ENCODE results near the gene DLEC1. TPM values are rescaled to one million over a fixed set of nuclear protein-coding genes. Genes with fewer than 3 reads are reported as not detected.
"Not testable (repeated sequence)": the region's sequence is repeated elsewhere in the genome, so short reads cannot be mapped to it uniquely, and the experiment has no call there.

The DLEC1 gene
- total and polyA plus RNA-seq, 2 experiments from 2014 or later: 0.31 to 0.66 TPM

DNA sequence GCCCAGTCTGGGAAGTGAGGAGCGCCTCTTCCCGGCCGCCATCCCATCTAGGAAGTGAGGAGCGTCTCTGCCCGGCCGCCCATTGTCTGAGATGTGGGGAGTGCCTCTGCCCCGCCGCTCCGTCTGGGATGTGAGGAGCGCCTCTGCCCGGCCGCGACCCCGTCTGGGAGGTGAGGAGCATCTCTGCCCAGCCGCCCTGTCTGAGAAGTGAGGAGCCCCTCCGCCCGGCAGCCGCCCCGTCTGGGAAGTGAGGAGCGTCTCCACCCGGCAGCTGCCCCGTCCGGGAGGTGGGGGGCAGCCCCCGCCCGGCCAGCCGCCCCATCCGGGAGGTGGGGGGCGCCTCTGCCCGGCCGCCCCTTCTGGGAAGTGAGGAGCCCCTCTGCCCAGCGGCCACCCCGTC is 14.3 kb downstream of the DLEC1 start:
- H3K4me1 Mint-ChIP-seq; DNase-seq (ENCODE audit: low spot score); H3K79me2 ChIP-seq (replicated peaks; ENCODE audit: insufficient read depth); H3K4me3 Mint-ChIP-seq; ATAC-seq; H3K4me1 ChIP-seq (ENCODE audit: insufficient read depth); H3K27ac Mint-ChIP-seq; H3K36me3 ChIP-seq (ENCODE audit: insufficient read depth); H3K27me3 ChIP-seq (ENCODE audit: insufficient read depth); H3F3A ChIP-seq (replicated peaks; ENCODE audit: low read depth); H3K27ac ChIP-seq (ENCODE audit: low read depth); H3K9me2 ChIP-seq (ENCODE audit: insufficient read depth); H3K4me3 ChIP-seq; H3K27me3 Mint-ChIP-seq (ENCODE audit: insufficient read depth, low read depth, poor library complexity); H4K20me1 ChIP-seq (replicated peaks; ENCODE audit: insufficient read depth); H3K4me2 ChIP-seq; H2AFZ ChIP-seq: not testable (repeated sequence)
- Mint-ChIP-seq H3K9me3 (peaks cover 25% of the 10 kb centered on the region), H3K36me3 (ENCODE audit: low read depth) (peaks cover 11% of the 10 kb centered on the region; the same call in 2 of the 3 replicates)

DNA sequence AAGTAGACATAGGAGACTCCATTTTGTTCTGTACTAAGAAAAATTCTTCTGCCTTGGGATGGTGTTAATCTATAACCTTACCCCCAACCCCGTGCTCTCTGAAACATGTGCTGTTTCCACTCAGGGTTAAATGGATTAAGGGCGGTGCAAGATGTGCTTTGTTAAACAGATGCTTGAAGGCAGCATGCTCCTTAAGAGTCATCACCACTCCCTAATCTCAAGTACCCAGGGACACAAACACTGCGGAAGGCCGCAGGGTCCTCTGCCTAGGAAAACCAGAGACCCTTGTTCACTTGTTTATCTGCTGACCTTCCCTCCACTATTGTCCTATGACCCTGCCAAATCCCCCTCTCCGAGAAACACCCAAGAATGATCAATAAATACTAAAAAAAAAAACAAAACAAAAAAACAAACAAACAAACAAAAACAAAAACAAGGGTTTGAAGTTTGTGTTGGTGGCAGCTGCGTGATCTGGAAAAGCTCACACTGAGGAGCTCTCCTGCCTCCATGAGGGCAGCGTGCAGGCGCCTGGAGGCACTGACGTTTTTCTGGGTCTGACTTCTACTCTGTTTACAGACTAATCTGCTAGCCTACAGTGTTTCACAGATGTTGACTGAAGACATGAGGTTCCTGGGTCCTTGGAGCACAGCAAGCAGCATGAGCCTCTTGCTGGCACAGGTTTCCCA is 14.9 kb downstream of the DLEC1 start:
- ATAC-seq; H3K4me2 ChIP-seq; H4K20me1 ChIP-seq (replicated peaks; ENCODE audit: insufficient read depth); H3K27ac Mint-ChIP-seq; H3K9me2 ChIP-seq (ENCODE audit: insufficient read depth); H3K36me3 ChIP-seq (ENCODE audit: insufficient read depth); H3K4me3 Mint-ChIP-seq; H3K27me3 Mint-ChIP-seq (ENCODE audit: insufficient read depth, low read depth, poor library complexity); H3K27ac ChIP-seq (ENCODE audit: low read depth); H3K4me1 ChIP-seq (ENCODE audit: insufficient read depth); H2AFZ ChIP-seq; H3K79me2 ChIP-seq (replicated peaks; ENCODE audit: insufficient read depth); DNase-seq (ENCODE audit: low spot score); H3K4me1 Mint-ChIP-seq; H3F3A ChIP-seq (replicated peaks; ENCODE audit: low read depth); H3K27me3 ChIP-seq (ENCODE audit: insufficient read depth); H3K4me3 ChIP-seq: not testable (repeated sequence)
- Mint-ChIP-seq H3K36me3 (ENCODE audit: low read depth) (peaks cover 11% of the 10 kb centered on the region; the same call in 2 of the 3 replicates), H3K9me3 (peaks cover 25% of the 10 kb centered on the region)

DNA sequence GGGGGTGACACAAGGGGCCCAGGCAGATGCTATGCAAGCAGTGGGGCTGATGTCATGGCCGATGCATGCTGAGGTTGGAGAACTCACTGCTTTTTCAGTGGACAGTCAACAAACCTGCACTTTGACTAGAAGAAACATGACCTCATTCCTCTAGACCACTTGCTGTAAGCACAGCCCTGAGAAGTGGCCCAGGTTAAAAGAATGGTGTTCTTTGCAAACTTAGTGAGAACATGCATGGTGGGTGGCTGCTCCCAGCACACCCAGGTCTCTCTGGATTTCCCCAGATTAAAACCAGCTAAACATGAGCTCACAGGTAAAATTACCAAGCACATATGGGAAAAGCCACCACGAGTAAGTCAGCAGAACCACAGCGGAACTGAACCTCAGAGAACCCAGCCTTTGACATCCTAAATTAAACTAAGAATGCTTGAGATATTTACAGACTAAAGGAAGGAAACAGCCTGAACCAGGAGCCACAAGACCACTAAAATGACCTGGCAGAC is 15.5 kb downstream of the DLEC1 start:
- Histone ChIP-seq H2AFZ (no peak overlapping the region), H3F3A (replicated peaks; ENCODE audit: low read depth) (no peaks in the 10 kb centered on the region), H3K27ac (ENCODE audit: low read depth) (no peak overlapping the region), H3K4me3 (no peak overlapping the region), H4K20me1 (replicated peaks; ENCODE audit: insufficient read depth) (no peaks in the 10 kb centered on the region), H3K9me2 (ENCODE audit: insufficient read depth) (peaks cover 7% of the 10 kb centered on the region; the same call in 1 of the 2 replicates), H3K4me2 (no peak overlapping the region), H3K4me1 (ENCODE audit: insufficient read depth) (no peaks in the 10 kb centered on the region), H3K36me3 (ENCODE audit: insufficient read depth) (no peaks in the 10 kb centered on the region; the same call in 1 of the 2 replicates), H3K79me2 (replicated peaks; ENCODE audit: insufficient read depth) (no peaks in the 10 kb centered on the region), H3K27me3 (ENCODE audit: insufficient read depth) (no peaks in the 10 kb centered on the region)
- no peaks in the 10 kb centered on the region; the same call in 2 of the 3 replicates for H3K4me1 Mint-ChIP-seq
- peaks cover 11% of the 10 kb centered on the region; the same call in 2 of the 3 replicates for H3K36me3 Mint-ChIP-seq (ENCODE audit: low read depth)
- DNase-seq (ENCODE audit: low spot score) (no peak), ATAC-seq (no peak)
- no peak overlapping the region for H3K27ac Mint-ChIP-seq
- H3K27me3 Mint-ChIP-seq (ENCODE audit: insufficient read depth, low read depth, poor library complexity): peaks cover 2% of the 10 kb centered on the region
- peaks cover 25% of the 10 kb centered on the region for H3K9me3 Mint-ChIP-seq
- TF ChIP-seq EZH2phosphoT487 (IDR thresholded peaks at IDR 0.05; ENCODE audit: unreplicated experiment) (no peak), ZNF114 (CRISPR knock-in tag; IDR thresholded peaks at IDR 0.05) (no peak), ZNF331 (CRISPR knock-in tag; IDR thresholded peaks at IDR 0.05; ENCODE audit: low read depth) (no peak), EZH2 (IDR thresholded peaks at IDR 0.05; ENCODE audit: low read depth, unreplicated experiment) (no peak)
- TF ChIP-seq, protein P1, sequence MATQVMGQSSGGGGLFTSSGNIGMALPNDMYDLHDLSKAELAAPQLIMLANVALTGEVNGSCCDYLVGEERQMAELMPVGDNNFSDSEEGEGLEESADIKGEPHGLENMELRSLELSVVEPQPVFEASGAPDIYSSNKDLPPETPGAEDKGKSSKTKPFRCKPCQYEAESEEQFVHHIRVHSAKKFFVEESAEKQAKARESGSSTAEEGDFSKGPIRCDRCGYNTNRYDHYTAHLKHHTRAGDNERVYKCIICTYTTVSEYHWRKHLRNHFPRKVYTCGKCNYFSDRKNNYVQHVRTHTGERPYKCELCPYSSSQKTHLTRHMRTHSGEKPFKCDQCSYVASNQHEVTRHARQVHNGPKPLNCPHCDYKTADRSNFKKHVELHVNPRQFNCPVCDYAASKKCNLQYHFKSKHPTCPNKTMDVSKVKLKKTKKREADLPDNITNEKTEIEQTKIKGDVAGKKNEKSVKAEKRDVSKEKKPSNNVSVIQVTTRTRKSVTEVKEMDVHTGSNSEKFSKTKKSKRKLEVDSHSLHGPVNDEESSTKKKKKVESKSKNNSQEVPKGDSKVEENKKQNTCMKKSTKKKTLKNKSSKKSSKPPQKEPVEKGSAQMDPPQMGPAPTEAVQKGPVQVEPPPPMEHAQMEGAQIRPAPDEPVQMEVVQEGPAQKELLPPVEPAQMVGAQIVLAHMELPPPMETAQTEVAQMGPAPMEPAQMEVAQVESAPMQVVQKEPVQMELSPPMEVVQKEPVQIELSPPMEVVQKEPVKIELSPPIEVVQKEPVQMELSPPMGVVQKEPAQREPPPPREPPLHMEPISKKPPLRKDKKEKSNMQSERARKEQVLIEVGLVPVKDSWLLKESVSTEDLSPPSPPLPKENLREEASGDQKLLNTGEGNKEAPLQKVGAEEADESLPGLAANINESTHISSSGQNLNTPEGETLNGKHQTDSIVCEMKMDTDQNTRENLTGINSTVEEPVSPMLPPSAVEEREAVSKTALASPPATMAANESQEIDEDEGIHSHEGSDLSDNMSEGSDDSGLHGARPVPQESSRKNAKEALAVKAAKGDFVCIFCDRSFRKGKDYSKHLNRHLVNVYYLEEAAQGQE (IDR thresholded peaks at IDR 0.05; ENCODE audit: unreplicated experiment): no peak
- TF ChIP-seq, protein P2, sequence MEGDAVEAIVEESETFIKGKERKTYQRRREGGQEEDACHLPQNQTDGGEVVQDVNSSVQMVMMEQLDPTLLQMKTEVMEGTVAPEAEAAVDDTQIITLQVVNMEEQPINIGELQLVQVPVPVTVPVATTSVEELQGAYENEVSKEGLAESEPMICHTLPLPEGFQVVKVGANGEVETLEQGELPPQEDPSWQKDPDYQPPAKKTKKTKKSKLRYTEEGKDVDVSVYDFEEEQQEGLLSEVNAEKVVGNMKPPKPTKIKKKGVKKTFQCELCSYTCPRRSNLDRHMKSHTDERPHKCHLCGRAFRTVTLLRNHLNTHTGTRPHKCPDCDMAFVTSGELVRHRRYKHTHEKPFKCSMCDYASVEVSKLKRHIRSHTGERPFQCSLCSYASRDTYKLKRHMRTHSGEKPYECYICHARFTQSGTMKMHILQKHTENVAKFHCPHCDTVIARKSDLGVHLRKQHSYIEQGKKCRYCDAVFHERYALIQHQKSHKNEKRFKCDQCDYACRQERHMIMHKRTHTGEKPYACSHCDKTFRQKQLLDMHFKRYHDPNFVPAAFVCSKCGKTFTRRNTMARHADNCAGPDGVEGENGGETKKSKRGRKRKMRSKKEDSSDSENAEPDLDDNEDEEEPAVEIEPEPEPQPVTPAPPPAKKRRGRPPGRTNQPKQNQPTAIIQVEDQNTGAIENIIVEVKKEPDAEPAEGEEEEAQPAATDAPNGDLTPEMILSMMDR (conservative IDR thresholded peaks at IDR 0.05; ENCODE audit: low read depth in 2 of 2): no peak
- no peak overlapping the region for H3K4me3 Mint-ChIP-seq

Data from GM23338 (cell line).